HG03039 (cell line): ENCODE results near the gene RHBDL3.
"Not testable (repeated sequence)": the region's sequence is repeated elsewhere in the genome, so short reads cannot be mapped to it uniquely, and the experiment has no call there.

Experiments used
- ATAC-seq: cut with Tn5 transposase; IDR thresholded peaks from one replicate; pipeline ENCODE4 v1.9.1; 2021; ENCODE audit warnings: mild to moderate bottlenecking, moderate library complexity; ENCODE audit not compliant: unreplicated experiment

Gene RHBDL3, protein sequence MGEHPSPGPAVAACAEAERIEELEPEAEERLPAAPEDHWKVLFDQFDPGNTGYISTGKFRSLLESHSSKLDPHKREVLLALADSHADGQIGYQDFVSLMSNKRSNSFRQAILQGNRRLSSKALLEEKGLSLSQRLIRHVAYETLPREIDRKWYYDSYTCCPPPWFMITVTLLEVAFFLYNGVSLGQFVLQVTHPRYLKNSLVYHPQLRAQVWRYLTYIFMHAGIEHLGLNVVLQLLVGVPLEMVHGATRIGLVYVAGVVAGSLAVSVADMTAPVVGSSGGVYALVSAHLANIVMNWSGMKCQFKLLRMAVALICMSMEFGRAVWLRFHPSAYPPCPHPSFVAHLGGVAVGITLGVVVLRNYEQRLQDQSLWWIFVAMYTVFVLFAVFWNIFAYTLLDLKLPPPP

GRCh38 chr17:32265192-32265923, at the start of gene RHBDL3:
Gene RHBDL3 (plus strand): TSS chr17:32265832. CDS start chr17:32266190, 358 bp downstream.
- ATAC-seq: no peak

DNA sequence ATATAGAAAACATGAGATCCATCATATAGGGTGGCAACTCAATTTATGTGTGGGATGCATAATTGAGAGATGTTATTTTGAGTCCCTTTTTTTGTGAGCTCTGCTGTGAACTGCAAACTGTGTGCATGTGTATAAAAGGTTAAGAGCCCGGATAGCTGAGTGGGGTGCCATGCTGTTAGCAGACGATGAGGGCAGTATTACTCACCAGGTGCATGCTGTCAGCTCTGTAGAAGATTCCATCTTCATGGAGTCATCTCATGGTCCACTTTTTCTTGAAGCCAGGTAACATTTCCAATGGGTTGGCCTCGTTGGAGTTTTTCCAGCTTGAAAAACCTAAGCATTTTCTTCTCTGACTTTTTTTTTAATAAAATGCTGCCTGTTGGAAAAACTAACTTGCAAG, 43.0 kb upstream of the RHBDL3 start:
- ATAC-seq: no peak

GRCh38 chr17:32223703-32224102, 41.9 kb upstream of the RHBDL3 start:
- no peak for ATAC-seq

DNA sequence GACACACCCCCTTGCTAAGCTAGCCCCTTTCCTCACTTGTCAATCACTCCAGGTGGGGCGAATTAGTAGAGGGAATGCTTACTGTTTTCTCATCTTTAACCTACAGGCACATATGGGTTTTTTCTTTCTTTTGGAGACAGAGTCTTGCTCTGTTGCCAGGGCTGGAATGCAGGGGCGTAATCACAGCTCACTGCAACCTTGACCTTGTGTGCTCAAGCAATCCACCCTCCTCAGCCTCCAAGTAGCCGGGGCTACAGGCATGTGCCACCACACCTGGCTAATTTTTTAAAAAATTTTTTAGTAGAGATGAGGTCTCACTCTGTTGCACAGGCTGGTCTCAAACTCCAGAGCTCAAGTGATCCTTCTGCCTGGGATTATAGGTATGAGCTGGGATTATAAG, 38.7 kb upstream of the RHBDL3 start:
- no peak for ATAC-seq

DNA sequence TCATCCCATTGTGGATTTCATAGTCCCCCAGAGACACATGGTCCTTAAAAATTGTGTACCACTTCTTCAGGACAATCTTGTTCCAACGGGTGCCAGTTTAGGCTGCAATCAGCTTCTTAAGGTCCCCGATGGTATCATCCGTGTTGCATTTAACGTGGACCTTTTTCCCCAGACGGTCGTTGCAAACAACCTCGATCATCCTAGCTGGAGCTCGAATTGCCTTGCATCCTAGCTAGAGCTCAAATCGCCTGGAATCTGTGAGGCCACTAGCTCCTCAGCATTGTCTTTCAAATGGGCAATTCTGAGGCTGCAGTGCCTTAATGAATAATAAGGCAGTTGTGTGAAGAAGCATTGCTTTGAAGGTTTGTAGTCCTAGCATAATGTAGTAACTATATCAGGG, 37.7 kb upstream of the RHBDL3 start:
- ATAC-seq: no peak

DNA sequence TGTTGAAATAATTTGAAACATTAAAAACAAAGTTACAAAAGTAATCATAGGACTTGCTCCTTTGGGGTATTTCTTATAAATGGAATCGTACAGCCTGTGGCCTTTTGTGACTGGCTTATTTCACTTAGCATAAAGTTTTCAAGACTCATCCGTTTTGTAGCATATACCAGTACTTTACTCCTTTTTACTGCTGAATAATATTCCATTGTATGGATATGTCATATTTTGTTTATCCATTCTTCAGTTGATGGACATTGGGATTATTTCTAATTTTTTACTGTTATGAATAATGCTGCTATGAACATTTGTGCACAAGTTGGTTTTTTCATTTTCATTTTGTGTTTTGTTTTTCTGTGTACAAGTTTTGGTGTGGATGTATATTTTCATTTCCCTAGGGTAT, 30.0 kb upstream of the RHBDL3 start:
- ATAC-seq: no peak

DNA sequence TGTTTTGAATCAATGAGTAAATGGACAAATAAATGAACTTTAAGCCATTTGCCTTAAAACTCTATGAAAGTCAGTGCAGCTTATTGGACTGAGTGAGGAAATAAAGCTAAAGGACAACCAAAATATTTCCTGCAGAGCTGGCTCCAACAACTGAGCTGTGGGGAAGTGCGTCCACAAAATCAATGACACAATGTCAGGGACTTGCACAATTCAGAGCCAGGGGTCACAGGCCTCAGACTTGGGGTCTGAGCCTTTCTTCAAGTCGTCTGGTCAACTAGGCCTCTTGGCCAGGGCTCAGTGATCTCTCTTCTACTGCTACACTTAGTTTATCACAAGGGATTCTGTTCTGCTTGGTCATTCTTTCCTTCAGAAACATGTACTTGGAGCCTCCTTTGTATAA, 26.2 kb upstream of the RHBDL3 start:
- ATAC-seq: no peak

DNA sequence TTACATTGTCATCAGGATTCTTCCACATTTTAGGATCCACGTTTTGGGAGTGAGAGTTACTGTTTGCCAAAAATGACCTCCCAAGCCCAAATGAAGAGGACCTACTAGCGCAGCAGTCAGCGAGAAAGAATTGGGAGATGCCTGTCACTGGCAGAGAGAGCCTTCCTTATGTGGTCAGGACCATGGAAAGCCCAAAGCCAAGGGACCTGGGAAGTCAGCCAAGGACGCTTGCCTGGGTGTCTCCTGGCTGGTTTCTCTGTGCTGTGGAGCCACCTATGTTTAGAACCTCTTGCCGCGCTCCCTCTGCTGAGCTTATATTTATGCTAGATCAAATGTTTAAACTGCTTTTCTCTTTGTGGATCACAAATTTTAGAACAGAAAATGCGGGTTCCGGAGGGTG, 24.9 kb upstream of the RHBDL3 start:
- ATAC-seq: no peak

DNA sequence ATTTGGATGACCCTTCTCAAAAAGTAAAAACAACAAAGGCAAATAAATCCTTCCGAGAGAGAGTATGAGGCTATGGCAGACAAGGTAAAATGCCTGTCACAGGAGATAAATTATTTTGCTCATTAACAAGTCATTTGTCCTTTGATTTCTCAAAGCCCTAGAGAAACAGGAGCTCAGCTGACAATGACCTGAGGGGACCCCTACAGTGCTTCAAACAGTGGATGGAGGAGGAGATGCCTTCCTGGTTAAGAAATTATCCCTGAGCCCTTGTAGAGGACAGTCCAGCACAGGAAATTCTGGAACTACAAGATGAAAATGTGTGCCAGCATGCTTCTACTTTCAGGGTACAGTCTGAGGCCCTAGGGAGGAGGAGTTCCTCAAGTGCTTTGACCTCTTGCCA, 24.0 kb upstream of the RHBDL3 start:
- no peak for ATAC-seq

DNA sequence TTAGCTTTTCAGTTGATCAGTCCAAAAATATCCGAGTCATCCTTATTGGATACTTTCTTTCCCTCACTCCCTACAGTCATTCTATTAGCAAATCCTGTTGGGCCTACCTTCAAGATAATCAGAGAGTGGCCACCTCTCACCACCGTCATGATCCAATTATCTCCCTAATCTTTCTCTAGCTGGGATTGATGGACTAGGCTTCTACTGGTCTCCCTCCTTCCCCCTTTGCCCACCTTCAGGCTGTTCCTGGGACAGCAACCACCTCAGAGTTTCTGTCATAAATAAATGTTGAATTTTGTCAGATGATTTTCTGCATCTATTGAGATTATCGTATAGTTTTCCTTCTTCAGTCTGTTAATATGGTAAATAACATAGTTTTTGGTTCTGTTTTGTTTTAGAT, 16.2 kb upstream of the RHBDL3 start:
- ATAC-seq: no peak

DNA sequence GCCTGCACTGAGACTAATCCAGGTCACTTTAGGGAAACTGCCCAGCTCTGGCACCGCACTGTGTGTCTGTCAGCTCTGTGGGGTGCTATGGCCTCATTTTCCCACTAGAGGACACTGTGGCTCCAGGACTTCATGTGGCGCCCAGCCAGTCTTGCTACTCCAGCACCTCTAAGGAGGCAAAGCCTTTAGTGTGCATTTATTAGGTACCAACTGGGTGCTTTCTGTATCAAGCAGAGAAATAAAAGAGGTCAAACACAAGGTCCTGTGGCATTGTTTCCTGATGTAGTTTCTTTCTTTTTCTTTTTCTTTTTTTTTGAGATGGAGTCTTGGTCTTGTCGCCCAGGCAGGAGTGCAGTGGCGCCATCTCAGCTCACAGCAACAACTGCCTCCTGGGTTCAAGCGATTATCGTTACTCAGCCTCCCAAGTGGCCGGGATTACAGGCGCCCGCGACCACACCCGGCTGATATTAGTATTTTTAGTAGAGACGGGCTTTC, 12.5 kb upstream of the RHBDL3 start:
- no peak for ATAC-seq

DNA sequence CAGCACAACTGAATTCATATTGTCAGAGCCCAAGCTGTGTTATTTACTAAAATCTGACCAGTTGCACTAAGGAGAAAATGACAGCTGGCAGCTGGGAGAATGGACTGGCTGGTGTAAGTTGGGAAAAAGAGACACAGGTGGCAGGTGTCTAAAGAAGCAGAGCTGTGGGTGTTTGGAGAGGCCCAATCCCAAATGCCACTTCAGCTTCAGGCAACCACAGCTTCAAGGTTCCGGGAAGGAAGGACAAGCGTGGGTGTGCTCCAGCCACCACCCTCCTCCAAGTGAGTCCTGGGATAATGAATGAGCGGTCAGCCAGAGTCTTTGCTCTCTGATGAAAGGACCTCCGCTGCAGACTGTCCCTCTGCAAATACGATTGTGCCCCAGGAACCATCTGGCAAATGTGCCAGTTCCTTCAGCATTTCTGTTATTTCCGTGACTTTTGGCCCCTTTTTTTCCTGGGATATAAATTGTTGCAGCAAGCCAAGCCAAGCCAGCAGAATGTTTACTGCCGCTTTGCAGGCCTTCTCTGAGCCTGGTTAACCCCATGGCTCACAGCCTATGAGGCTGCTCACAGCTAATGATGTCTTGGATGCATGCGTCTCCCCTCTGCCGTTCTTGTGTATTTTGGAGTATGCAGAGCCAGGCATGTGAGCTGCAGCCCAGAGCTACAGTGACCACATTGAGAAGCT, 9.5 kb upstream of the RHBDL3 start:
- no peak for ATAC-seq

- no peak for ATAC-seq
These were observed 9.0 kb upstream of the RHBDL3 start for GRCh38 chr17:32256701-32257019.

GRCh38 chr17:32258383-32259140, 7.1 kb upstream of the RHBDL3 start:
- ATAC-seq: no peak

- no peak for ATAC-seq
These were observed 6.0 kb upstream of the RHBDL3 start for GRCh38 chr17:32259586-32259985.

DNA sequence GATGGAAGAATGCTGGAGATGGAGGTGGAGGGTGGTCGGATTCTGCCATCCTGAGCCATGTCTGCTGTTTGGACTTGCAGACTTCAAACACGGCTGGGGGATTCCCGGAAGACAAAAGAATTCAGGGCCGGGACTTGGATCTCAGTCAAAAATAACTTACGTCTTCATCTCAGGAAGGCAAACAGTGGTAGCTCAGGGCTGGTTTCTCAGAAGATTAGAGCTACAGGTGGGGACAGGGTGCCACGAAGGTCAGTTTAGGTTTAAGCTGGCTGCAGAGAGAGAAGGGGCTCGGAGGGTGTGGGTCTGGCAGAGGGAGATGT, 4.3 kb upstream of the RHBDL3 start:
- ATAC-seq: no peak

DNA sequence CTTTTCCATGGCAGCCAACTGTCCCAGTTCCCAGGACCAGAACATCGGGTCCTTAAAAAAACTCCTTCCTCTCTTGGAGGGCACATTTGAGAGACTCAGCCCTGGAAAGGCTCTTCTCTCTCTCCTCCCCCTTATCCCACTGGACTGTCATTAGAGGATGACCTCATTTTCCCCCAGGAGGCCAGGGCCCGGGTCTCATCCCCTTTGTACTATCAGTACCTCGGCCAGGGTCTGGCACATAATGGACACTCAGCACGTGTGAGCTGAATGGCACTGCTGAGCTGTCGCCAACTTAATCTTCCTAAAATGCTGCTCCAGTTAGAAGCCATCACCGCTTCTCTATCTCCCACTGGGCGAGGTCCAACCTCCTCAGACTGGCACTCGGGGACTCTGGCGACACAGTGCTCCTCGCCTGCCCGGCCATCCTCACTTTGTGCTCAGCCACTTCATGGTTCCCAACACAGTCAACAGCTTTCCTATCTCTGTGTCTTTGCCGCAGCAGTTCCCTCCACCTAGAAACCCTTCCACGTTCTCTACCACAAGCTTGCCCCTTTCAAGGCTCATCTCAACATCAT, 3.6 kb upstream of the RHBDL3 start:
- no peak for ATAC-seq

DNA sequence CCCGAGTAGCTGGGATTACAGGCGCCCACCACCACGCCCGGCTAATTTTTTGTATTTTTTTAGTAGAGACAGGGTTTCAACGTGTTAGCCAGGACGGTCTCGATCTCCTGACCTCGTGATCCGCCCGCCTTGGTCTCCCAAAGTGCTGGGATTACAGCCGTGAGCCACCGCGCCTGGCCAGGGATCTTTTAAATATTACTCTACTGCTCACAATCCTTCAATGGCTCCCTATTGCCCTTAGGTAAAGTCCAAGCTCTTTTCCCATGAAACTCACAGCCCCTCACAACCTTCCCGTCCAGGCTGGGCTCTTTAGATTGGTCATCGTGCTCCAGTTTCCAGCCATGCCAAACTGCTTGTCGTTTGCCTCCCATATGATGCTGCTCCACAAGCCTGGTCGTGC, 2.1 kb upstream of the RHBDL3 start:
- ATAC-seq: not testable (repeated sequence)

DNA sequence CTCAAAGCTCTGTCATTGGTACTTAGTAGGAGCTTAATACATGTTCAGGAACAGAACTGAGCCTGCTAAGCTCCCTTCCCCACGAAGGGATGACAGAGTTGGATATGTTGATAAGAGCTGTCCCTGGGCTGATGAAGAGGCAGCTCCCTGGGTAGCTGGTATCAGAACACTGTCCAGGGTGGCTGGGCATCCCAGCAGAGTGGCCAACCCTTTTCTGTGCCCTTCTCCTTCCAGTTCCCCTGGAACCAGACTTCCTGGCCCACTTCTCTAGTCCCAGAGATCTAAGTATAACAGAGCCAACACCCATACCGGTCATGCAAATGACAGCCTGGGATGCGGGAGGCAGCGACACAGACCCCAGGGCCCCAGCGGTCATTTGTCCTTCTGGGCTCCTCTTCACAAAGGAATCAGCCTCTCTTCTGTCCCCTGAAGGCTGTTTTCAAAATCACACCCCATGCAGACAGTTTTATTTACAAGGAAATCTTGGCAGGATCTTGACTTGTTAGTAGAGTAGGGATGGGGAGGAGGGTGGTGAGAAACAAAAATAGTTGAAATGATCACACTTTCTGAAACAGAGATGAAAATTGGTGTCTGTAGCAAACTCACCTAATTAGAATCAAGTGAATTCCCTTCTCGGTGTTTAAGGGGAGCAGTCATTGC, 1.4 kb upstream of the RHBDL3 start:
- ATAC-seq: no peak

DNA sequence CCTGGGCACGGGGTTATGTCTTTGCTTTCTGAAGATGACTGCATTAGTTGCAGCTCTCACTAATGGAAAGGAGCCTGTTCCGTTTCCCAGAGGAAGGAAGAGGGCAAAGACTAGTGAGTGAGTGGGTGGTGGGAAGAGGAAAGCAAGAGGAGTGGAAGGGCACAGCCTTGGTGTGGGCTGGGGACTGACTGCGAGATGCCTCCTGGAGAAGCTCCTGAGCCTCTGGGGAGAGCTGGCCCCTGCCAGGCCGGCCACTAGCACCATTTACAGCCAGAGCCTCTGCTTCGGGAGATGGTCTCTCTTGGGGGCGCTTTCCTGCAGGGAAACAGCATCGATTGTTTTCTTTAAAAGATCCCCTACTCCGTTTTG, 825 bp upstream of the RHBDL3 start:
- no peak for ATAC-seq

DNA sequence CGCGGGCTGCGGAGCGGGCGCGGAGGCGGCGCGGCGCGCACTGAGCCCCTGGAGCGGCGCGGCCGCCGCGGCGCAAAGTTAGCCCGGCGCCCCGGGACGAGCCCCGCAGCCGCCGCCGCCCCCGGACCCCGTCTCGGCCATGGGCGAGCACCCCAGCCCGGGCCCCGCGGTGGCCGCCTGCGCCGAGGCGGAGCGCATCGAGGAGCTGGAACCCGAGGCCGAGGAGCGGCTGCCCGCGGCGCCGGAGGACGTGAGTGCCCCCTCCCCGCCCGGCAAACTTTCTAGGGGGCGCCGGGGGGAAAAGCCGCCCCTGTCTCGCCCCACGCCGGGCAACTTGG, 388 bp downstream of the RHBDL3 start:
- ATAC-seq: no peak
